Left ventricle myocardium inferior (tissue), 1 donor: ENCODE measurements around the gene PIM3. TPM values are rescaled to one million over a fixed set of nuclear protein-coding genes. Genes with fewer than 3 reads are reported as not detected.

Source experiments
- DNase-seq: peaks from one replicate; pipeline ENCODE4 v3.0.0-alpha.2; 2020
- H3K27ac ChIP-seq: fragments of 200-600 bp; replicated peaks from 2 replicates; pipeline ENCODE4 v1.8.0; 2021
- H3K27me3 ChIP-seq: fragments of 200-600 bp; 2 replicates; pipeline ENCODE4 v1.8.0; 2021; ENCODE audit warnings: low read depth
- H3K36me3 ChIP-seq: fragments of 200-600 bp; 2 replicates; pipeline ENCODE4 v1.8.0; 2021
- H3K4me1 ChIP-seq: fragments of 200-600 bp; 2 replicates; pipeline ENCODE4 v1.8.0; 2021
- H3K4me3 ChIP-seq: fragments of 200-600 bp; 2 replicates; pipeline ENCODE4 v1.8.0; 2021; ENCODE audit warnings: mild to moderate bottlenecking, moderate library complexity
- H3K9me3 ChIP-seq: fragments of 200-600 bp; replicated peaks from 2 replicates; pipeline ENCODE4 v1.8.0; 2021
- CTCF ChIP-seq: fragments of 200-600 bp; IDR thresholded peaks from 2 replicates; pipeline ENCODE4 v1.8.0; 2021; ENCODE audit warnings: antibody characterized with exemption, mild to moderate bottlenecking, borderline replicate concordance
- intact Hi-C: fragments of 100-400 bp; cut with micrococcal nuclease; formaldehyde crosslinking; loops from one replicate; pipeline ENCODE4 v1.11.0; 2022
- total RNA-seq: library from RNA; stranded (reverse); fragmentation: NEBNext Ultra II Directional; extraction: Animal tissue kit (Norgen Biotek cat#: 25700); gene quantifications from one replicate; pipeline ENCODE4 v1.2.1, GENCODE V29; 2021
- donor health status: DM: no; HTN: yes; CAD: no; lungs with severe emphysema.

PIM3 gene
- total RNA-seq, 1 donor from 2014 or later: 57.1 TPM

- H3K36me3 ChIP-seq: no peaks in the 10 kb centered on the region
- no peak for DNase-seq
- no peak overlapping the region for H3K27ac ChIP-seq
- no peak for TF ChIP-seq CTCF
- no peaks in the 10 kb centered on the region for H3K9me3 ChIP-seq
- H3K4me1 ChIP-seq: peaks cover 4% of the 10 kb centered on the region
- intact Hi-C loops: no loop called here
- H3K4me3 ChIP-seq: no peak overlapping the region
- H3K27me3 ChIP-seq: peaks cover 45% of the 10 kb centered on the region
Measured at GRCh38 chr22:50002791-50003190, 42.2 kb downstream of the PIM3 start.

GRCh38 chr22:50004918-50005317 lies 44.3 kb downstream of the PIM3 start:
- no peak for TF ChIP-seq CTCF
- Histone ChIP-seq H3K27me3 (peaks cover 52% of the 10 kb centered on the region), H3K27ac (no peak overlapping the region), H3K36me3 (no peaks in the 10 kb centered on the region), H3K9me3 (no peaks in the 10 kb centered on the region), H3K4me3 (no peak overlapping the region), H3K4me1 (no peaks in the 10 kb centered on the region)
- DNase-seq: no peak
- intact Hi-C loops: no loop called here

GRCh38 chr22:50007057-50007511 lies 46.5 kb downstream of the PIM3 start:
- Histone ChIP-seq H3K27ac (no peak overlapping the region), H3K36me3 (no peaks in the 10 kb centered on the region), H3K9me3 (no peaks in the 10 kb centered on the region), H3K27me3 (peaks cover 60% of the 10 kb centered on the region), H3K4me1 (no peaks in the 10 kb centered on the region), H3K4me3 (no peak overlapping the region)
- no peak for DNase-seq
- intact Hi-C loops: no loop called here
- TF ChIP-seq CTCF: no peak

- H3K27me3 ChIP-seq: peaks cover 63% of the 10 kb centered on the region
- intact Hi-C loops: no loop called here
- TF ChIP-seq CTCF: no peak
- H3K9me3 ChIP-seq: no peaks in the 10 kb centered on the region
- no peak overlapping the region for H3K4me3 ChIP-seq
- H3K27ac ChIP-seq: no peak overlapping the region
- no peaks in the 10 kb centered on the region for H3K36me3 ChIP-seq
- H3K4me1 ChIP-seq: no peaks in the 10 kb centered on the region
- DNase-seq: peak; percentile 8
Measured at GRCh38 chr22:50008151-50009040, 47.8 kb downstream of the PIM3 start.

- H3K4me1 ChIP-seq: peaks cover under 1% of the 10 kb centered on the region
- peaks cover 64% of the 10 kb centered on the region for H3K27me3 ChIP-seq
- H3K27ac ChIP-seq: no peak overlapping the region
- DNase-seq: no peak
- no peak for TF ChIP-seq CTCF
- no peaks in the 10 kb centered on the region for H3K9me3 ChIP-seq
- intact Hi-C loops: no loop called here
- H3K4me3 ChIP-seq: no peak overlapping the region
- H3K36me3 ChIP-seq: no peaks in the 10 kb centered on the region
Measured at GRCh38 chr22:50009251-50009650, 48.7 kb downstream of the PIM3 start.
